Activated T-helper 1 cell treated with anti-CD3 and anti-CD28 coated beads, Interleukin-2, amount 50 U/mL, for 16 hours (primary cell): ENCODE data around the gene CNTNAP2.
"Not testable (repeated sequence)": the region's sequence is repeated elsewhere in the genome, so short reads cannot be mapped to it uniquely, and the experiment has no call there.

Source experiments
- DNase-seq, 2 donors: peaks; one replicate each; pipeline ENCODE4 v3.0.0-alpha.2; 2020; ENCODE audit warnings: low read depth in 1 of 2, low spot score in 1 of 2

The CNTNAP2 gene

GRCh38 chr7:148451526-148451925, 2334.9 kb downstream of the CNTNAP2 start:
- not testable (repeated sequence) for DNase-seq

GRCh38 chr7:148456351-148456750, 2339.8 kb downstream of the CNTNAP2 start:
- DNase-seq = no peak

- DNase-seq = no peak
Measured at GRCh38 chr7:148457310-148457921, 2340.8 kb downstream of the CNTNAP2 start.

- no peak for DNase-seq
Measured at GRCh38 chr7:148458263-148458662, 2341.7 kb downstream of the CNTNAP2 start.

- no peak for DNase-seq
Measured at GRCh38 chr7:148461392-148462179, 2345.0 kb downstream of the CNTNAP2 start.

- DNase-seq = not testable (repeated sequence)
Measured at GRCh38 chr7:148462774-148463173, 2346.2 kb downstream of the CNTNAP2 start.

- no peak for DNase-seq
Measured at GRCh38 chr7:148463210-148463609, 2346.6 kb downstream of the CNTNAP2 start.

- no peak for DNase-seq
Measured at GRCh38 chr7:148464947-148465346, 2348.3 kb downstream of the CNTNAP2 start.

GRCh38 chr7:148465441-148465840, 2348.8 kb downstream of the CNTNAP2 start:
- not testable (repeated sequence) for DNase-seq

- no peak for DNase-seq
Measured at GRCh38 chr7:148466120-148466519, 2349.5 kb downstream of the CNTNAP2 start.

GRCh38 chr7:148468700-148469098, 2352.1 kb downstream of the CNTNAP2 start:
- no peak for DNase-seq
